CMK (cell line): ENCODE measurements around the gene OSBPL9.
"Not testable (repeated sequence)": the region's sequence is repeated elsewhere in the genome, so short reads cannot be mapped to it uniquely, and the experiment has no call there.

Experiments used
- DNase-seq: peaks from one replicate; pipeline ENCODE4 v3.0.0-alpha.2; 2010; ENCODE audit warnings: low read depth

The OSBPL9 gene

GRCh38 chr1:51791888-51792287 is 175.0 kb downstream of the OSBPL9 start:
- DNase-seq: no peak

GRCh38 chr1:51792864-51793263 is 176.0 kb downstream of the OSBPL9 start:
- no peak for DNase-seq

- no peak for DNase-seq
Observed at GRCh38 chr1:51794260-51794659, 177.4 kb downstream of the OSBPL9 start.

GRCh38 chr1:51794868-51795267 is 178.0 kb downstream of the OSBPL9 start:
- DNase-seq: no peak

- DNase-seq: no peak
Observed at GRCh38 chr1:51799372-51799771, 182.5 kb downstream of the OSBPL9 start.

GRCh38 chr1:51814513-51814912 is 197.6 kb downstream of the OSBPL9 start:
- DNase-seq: no peak

GRCh38 chr1:51818487-51818886 is 201.6 kb downstream of the OSBPL9 start:
- DNase-seq: no peak

GRCh38 chr1:51819021-51819420 is 202.1 kb downstream of the OSBPL9 start:
- DNase-seq: not testable (repeated sequence)

GRCh38 chr1:51819810-51820209 is 202.9 kb downstream of the OSBPL9 start:
- no peak for DNase-seq

GRCh38 chr1:51829058-51829457 is 212.2 kb downstream of the OSBPL9 start:
- DNase-seq: no peak

- no peak for DNase-seq
Observed at GRCh38 chr1:51833700-51834099, 216.8 kb downstream of the OSBPL9 start.

GRCh38 chr1:51837243-51837642 is 220.4 kb downstream of the OSBPL9 start:
- no peak for DNase-seq
